ENCODE measurements around the gene GGT1.
A peak's percentile ranks its signal among the peaks of the same experiment; 100 is the strongest.
"Not testable (repeated sequence)": the region's sequence is repeated elsewhere in the genome, so short reads cannot be mapped to it uniquely, and the experiment has no call there.

The GGT1 gene
- 1.1 to 1.6 reads per million in 2 donors for total RNA-seq

DNA sequence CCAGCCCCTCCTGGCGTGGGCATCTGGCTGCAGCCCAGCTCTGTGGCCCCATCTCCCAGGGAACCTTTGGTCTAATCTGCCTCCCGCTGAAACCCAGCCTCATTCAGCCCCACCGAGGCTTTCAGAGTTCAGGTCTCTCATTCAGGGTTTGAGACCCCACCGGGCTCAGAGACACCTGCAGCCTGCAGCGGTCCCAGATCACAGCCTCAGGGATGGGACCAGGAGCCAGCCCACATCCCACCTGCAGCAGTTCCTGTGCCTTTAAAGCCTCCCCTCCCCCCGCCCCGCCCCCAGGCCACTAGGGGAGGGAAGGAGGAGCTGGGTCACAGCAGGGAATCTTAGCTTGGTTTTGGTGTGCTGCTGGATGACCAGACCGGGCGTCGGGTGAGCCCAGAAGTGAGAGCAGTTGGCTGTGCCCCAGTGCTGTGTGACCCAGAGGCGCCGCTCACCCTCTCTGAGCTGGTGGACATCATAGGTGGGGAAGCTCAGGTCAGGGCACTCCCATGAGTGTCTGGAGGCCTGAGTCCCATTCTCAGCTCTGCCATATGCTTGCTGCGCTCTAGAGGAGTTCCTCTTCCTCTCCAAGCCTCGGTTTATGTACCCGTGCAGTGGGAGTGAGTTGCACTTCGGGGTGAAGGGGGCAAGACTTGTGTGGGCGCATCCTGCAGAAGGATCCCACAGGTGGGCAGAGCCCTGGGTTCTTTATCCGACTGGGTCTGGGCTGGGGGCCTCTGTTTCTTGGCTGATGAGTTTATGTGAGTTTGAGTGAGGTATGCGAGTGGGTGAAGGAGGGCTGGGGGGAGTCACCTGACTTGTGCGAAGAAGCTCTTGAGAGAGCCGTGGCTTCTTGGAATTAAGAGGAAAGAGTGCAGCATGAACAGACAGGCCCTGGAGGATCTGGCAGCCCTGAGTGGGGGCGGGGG, at the start of gene GGT1:
Gene GGT1, plus strand, starts transcription at position 347 of the 923 bp plus-strand sequence. CDS start 7,889 bp downstream, outside the sequence.
- DNase-seq: not testable (repeated sequence)

DNA sequence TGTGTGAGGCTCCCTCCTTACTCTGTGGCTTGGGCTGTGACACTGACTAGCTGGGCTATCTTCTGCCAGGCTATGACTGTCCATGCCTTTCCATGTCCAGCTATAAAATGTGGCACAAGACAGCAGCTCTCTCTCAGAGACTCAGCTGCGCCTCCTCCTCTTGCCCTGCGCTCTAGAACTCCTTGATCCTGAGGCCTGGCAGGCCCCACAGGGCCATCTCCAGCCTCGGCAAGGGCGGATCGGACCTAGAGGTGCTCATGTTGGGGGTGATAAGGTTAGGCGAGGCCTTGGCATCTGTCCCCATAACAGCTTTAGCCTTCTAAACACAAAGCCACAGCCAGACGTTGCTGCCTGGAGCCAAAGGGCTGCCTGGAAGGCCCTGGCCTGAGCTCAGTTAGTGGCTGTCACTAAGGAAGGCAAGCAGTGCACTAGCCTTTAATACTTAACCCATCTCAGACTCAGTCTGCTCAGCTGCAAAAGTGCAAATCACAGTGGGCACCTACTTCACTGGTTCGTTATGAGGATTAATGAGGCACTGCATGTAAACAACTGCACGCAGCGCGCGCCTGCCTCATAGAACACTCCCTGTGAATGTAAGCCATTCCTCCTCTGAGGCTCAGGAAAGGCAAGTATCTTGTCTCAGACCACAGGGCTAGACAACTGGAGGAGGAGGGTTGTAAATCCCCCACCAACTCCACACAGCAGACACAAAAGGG, 49.2 kb upstream of the GGT1 start:
- DNase-seq: peak in 1 of 5 experiments; percentile 15

DNA sequence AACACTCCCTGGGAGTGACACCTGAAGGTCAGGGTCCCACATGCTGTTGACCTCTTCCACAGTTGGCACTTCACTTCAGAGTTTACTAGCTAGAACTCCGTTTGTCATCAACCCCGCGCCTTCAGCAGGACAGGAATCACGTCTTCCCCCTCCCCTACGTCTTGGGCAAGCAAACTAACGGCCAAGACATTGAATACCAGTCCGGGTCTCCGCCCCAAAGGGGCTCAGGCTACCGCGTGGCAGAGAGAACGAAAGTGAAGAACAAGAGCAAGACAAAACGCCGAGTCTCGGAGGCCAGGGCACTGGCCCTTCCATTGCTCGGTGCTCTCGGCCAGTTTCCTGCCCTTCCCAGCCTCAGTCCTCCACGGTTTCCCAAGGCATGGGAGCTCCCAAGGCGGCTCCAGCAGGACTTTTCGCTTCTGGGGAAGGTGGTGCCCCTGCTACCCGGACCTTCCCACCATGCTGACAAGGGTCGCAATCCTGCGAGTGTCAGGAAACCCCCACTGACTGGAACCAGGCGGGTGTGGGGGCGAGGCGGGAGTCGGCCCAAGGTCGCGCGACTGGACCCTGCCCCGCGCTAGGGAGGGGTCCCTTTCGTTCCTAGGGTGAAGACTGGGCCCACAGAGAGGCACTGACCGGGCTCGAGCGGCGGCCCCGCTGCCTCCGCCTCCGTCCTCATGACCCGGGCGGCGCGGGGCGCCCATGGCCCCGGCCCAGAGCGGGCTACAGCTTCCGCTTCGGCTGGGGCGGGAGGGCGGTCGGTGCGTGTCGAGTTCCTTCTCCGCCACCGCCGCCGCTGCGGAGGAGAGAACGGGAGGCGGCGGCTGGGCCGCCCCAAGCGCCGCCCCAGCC, 48.5 kb upstream of the GGT1 start, which contains the start of gene GUCD1:
Gene GUCD1, minus strand, starts transcription at position 826 of the 852 bp plus-strand sequence. Its CDS starts 147 bp downstream, at position 679.
- peak in 3 of 5 experiments; percentile 8 to 44 (median 8) for DNase-seq

DNA sequence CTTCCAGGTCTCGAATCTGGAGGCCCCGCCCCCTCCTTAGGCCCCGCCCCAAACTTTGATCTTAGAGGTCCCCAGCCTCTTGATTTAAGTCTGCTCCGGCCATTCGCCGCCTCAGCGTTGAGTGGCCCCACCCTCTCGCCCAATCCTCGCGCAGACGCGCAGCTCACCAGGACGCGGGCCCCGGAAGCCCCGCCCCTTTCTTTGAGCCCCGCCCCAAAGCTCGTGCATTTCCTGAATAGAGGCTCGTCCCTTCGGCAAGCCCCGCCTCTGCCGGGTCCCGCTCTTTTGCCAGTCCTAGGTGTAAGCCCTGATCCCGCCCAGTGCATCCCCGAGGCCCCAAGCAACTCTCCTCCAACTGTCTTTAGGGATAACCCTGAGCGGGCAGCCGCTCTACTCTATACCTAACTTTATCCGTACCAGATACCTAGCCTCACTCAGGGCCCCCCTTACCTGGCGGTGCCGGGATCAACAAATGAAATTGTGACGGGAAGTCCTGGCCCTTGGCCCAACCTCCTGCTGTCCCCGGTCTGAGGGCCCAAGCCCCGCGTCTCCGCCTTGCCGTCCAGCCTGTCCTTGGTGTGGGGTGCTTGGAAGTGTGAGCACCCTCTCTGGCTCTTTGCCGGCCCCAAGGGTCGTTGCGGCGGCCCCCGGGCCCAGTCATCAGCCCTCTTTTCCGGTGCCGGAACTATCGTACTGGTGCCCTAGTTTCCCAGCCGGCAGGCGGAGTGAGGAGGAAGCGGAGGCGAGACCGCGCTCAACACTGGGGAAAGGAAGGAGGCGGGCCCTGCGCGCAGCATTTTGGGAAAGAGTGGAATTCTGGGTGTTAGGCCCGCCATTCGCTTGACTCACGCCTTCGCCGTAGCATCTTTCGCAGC, 47.6 kb upstream of the GGT1 start, which contains the start of gene SNRPD3:
Gene SNRPD3, plus strand, starts transcription at position 835 of the 875 bp plus-strand sequence. CDS start 1,676 bp downstream, outside the sequence.
- DNase-seq: peak; percentile 96 to 100 (median 99)

- no peak for DNase-seq
These were observed 43.5 kb upstream of the GGT1 start for GRCh38 chr22:24559471-24559870.

DNA sequence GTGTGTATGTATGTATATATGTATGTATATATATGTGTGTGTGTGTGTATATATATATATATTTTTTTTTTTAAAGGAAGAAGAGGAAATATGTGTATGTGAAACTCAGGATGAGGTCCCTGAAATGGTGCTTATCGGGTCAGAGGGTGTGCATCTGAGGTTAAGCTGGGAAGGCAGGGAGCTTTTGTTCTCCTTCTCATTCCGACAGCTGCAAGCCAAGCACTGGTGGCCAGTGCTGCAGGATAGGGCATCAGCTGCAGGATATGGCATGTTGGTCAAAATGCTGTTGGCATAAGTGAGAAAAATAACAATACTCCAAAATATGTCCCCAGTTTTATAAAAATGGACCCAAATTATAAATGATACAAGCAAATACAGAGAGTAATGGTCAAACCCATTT, 39.7 kb upstream of the GGT1 start:
- DNase-seq: no peak

DNA sequence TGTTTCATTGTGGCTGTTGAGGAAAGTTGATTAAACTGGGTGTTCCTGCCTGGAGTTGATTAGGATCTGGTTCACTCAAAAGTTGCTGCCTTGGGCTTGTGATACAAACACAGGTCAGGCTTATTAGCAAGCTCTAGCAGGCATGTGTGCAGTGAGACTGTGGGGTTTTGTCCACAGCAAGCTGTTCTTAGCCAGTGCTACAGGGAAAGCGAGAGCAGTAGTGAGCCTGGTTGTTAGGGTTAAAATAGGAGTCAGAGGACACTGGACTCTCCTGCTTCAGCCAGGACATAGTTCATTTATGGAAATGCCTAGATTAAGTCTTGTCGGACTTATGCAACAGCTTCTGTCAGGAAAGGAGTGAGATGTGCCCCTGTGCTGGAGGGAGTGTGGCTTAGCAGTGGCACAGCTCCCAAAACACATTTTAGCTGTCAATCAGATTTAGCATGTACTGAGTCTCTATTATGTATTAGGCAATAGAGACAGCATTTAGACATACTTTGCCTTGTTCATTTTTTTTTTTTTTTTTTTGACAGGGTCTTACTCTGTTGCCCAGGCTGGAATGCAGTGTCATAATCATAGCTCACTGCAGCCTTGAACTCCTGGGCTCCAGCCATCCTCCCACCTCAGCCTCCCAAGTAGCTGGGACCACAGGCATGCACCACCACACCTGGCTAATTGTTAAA, 38.5 kb upstream of the GGT1 start:
- no peak for DNase-seq

DNA sequence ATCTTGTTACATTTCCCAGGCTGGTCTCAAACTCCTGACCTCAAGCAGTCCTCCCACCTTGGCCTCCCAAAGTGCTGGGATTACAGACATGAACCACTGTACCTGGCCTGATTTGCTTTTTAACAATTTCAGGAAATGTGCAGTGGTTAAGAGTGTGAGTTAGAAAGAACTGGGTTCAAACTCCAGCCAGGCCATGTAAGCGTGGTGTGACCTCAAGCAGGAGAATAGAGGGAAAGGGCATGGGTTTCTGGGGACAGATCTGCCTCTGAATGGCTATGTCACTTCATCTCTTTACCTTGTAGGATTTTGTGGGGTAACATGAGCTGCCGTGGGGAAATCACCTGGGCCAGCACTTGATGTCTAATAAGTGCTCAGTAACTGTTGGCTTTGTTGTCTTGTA, 37.9 kb upstream of the GGT1 start:
- DNase-seq: no peak

GRCh38 chr22:24566899-24567511, 36.0 kb upstream of the GGT1 start:
- DNase-seq: no peak

DNA sequence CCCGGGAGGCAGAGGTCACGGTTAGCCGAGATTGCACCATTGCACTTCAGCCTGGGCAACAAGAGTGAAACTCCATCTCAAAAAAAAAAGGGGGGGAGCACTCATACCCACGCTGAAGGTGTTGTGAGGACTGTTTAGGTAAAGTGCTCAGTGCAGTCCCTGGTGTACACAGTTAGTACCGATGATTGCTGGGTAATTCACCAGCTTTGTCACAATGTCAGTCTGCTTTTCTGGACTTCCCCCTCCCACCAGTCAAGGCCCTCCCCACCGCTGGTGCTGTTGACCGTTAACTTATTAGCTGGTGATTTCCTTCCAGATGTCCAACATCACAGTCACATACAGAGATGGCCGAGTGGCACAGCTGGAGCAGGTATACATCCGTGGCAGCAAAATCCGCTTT, 35.3 kb upstream of the GGT1 start:
- no peak for DNase-seq

DNA sequence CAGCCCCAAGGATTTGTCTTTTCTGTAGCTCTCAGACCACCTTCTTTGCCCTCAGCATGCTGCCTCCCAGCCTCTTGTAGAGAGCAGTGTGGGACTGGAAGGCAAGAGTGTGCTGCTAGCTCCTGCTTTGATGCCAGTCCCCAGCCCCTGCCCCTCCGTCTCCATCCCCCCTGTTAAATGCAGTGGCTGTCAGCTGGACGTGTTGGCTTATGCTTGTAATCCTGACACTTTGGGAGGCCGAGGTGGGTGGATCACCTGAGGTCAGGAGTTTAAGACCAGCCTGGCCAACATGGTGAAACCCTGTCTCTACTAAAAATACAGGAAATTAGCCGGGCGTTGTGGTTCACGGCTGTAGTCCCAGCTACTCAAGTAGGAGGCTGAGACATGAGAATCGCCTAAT, 31.7 kb upstream of the GGT1 start:
- no peak for DNase-seq

GRCh38 chr22:24576778-24577177, 26.2 kb upstream of the GGT1 start:
- DNase-seq: no peak

GRCh38 chr22:24578355-24579257, 24.4 kb upstream of the GGT1 start:
- DNase-seq: no peak

DNA sequence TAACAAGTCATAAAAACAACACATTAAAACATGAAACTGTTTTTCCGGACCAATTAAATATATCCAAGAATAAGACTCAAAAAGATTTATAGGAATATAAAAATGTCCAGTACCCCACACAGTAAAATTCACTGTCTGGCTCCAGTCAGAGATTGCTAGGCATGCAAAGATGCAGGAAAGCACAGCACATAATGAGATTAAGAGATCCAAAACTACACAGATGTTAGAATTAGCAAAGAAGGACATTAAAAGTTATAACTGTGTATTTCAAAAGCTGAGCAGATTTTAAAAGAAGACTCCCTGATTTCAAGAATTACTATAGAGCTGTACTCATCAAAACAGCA, 23.8 kb upstream of the GGT1 start:
- DNase-seq: no peak

- no peak for DNase-seq
These were observed 22.7 kb upstream of the GGT1 start for GRCh38 chr22:24580276-24580675.

DNA sequence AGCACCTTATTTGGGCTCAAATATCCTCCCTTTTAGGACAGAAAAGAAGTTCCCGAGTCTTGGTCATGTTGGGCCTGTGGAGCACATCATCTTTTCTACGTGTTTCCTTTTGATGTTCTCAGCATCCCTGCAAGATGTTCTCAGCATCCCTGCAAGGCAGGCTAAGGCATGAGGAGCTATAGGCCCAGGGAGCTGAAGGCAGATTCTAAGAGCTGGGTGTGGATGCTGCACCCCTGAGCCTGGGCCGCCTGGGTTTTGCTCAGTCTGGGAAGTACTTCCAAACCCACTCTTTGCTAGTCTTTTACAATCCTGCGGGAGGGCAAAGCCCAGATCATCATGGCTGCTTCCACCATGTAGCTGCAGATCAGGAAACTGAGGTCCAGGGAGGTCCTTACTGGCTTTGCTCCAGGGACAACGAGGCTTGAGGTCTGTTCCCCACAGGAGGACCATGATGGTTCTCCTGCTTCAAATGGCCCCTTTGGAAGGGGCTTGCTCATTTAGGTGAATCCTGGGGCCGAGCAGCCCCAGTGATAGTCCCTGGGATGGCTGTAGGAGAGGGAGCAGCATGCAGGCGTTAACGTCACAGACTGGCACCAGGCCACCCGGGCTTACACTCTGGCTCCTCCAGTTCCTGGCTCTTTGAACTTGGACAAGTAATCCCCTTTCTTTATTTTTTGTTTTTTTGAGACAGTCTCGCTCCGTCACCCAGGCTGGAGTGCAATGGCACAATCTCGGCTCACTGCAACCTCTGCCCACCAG, 20.8 kb upstream of the GGT1 start:
- no peak for DNase-seq

DNA sequence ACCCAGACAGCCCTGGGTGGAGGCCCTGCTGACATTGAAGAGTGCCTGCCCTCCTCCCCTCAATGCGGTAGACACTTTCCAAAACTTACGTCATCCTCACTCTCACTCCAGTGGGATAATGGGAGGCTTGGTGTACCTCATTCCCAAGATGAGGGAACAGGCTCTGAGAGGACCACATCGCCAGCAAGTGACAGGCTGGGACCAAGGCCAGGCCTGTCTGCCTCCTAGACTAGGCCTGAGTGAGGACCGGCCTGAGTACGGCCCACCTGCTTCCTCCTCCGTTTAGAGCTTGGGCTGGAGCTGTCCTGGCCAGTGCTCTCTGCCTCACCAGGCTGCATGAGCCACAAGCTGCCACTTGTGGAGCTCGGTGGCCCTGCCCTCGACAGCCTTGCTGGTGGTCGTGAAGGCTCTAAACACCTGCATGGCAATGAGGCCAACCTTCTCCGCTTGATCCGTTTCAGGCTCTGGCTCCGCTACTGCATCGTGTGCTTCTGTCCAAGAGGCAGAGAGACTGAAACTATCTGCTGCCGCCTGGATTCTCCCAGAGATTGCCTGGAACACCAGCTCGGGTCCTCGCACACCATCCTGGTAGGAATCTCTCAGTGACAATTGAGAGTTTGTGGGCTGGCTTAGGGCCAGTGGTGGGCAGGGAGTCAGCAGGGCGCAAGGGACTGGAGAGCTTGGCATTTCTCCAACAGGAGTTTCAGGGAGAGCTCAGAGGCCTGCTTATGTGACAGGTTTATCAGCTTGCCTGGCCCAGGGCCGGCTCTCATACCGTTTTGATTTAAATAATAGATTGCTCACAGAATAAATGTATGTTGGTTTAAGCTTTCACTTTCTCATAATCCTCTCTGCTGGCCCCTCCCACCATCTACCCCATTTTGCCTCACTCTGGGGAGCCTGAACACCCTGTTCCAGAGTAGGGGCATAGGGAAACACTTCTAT, 19.5 kb upstream of the GGT1 start:
- no peak for DNase-seq
